RPMI8226 (cell line): Measurements from ENCODE around the gene MTRF1.
A peak's percentile ranks its signal among the peaks of the same experiment; 100 is the strongest.
"Not testable (repeated sequence)": the region's sequence is repeated elsewhere in the genome, so short reads cannot be mapped to it uniquely, and the experiment has no call there.

Experiments
- DNase-seq: peaks from one replicate; pipeline ENCODE4 v3.0.0-alpha.2; 2015

The MTRF1 gene

GRCh38 chr13:41220401-41220800, 43.0 kb downstream of the MTRF1 start:
- no peak for DNase-seq

GRCh38 chr13:41216160-41216559, 47.2 kb downstream of the MTRF1 start:
- DNase-seq: no peak

GRCh38 chr13:41213919-41214318, 49.5 kb downstream of the MTRF1 start:
- DNase-seq: no peak

- DNase-seq: no peak
Measured at GRCh38 chr13:41213316-41213715, 50.1 kb downstream of the MTRF1 start.

- DNase-seq: no peak
Measured at GRCh38 chr13:41212881-41213280, 50.5 kb downstream of the MTRF1 start.

- no peak for DNase-seq
Measured at GRCh38 chr13:41211062-41211461, 52.3 kb downstream of the MTRF1 start.

GRCh38 chr13:41206467-41206866, 56.9 kb downstream of the MTRF1 start:
- no peak for DNase-seq

- DNase-seq: no peak
Measured at GRCh38 chr13:41203810-41204209, 59.6 kb downstream of the MTRF1 start.

- no peak for DNase-seq
Measured at GRCh38 chr13:41200126-41200525, 63.2 kb downstream of the MTRF1 start.

GRCh38 chr13:41199526-41199925, 63.9 kb downstream of the MTRF1 start:
- no peak for DNase-seq

GRCh38 chr13:41199079-41199478, 64.3 kb downstream of the MTRF1 start:
- no peak for DNase-seq

GRCh38 chr13:41196620-41197019, 66.8 kb downstream of the MTRF1 start:
- peak; percentile 9 for DNase-seq

- no peak for DNase-seq
Measured at GRCh38 chr13:41196011-41196410, 67.4 kb downstream of the MTRF1 start.

GRCh38 chr13:41193919-41194824, 69.2 kb downstream of the MTRF1 start, which contains the start of gene KBTBD7:
Gene KBTBD7, minus strand, starts transcription at chr13:41194569. Its CDS starts 312 bp downstream, at chr13:41194257.
- DNase-seq: peak; percentile 85

- DNase-seq: no peak
Measured at GRCh38 chr13:41193469-41193868, 69.9 kb downstream of the MTRF1 start.

GRCh38 chr13:41188584-41188983, 74.8 kb downstream of the MTRF1 start:
- DNase-seq: no peak

GRCh38 chr13:41186481-41186880, 76.9 kb downstream of the MTRF1 start:
- DNase-seq: no peak

GRCh38 chr13:41182231-41182630, 81.1 kb downstream of the MTRF1 start:
- DNase-seq: no peak

GRCh38 chr13:41179593-41180250, 83.7 kb downstream of the MTRF1 start:
- no peak for DNase-seq

- no peak for DNase-seq
Measured at GRCh38 chr13:41178040-41178439, 85.3 kb downstream of the MTRF1 start.

- DNase-seq: no peak
Measured at GRCh38 chr13:41177616-41178015, 85.8 kb downstream of the MTRF1 start.

GRCh38 chr13:41175576-41175975, 87.8 kb downstream of the MTRF1 start:
- not testable (repeated sequence) for DNase-seq
